NCI-H774 (cell line): Measurements from ENCODE around the gene ARHGAP44.

Source experiments
- DNase-seq: peaks from one replicate; lab custom pipeline; 2025; lab: John Stamatoyannopoulos, UW

ARHGAP44 gene

DNA sequence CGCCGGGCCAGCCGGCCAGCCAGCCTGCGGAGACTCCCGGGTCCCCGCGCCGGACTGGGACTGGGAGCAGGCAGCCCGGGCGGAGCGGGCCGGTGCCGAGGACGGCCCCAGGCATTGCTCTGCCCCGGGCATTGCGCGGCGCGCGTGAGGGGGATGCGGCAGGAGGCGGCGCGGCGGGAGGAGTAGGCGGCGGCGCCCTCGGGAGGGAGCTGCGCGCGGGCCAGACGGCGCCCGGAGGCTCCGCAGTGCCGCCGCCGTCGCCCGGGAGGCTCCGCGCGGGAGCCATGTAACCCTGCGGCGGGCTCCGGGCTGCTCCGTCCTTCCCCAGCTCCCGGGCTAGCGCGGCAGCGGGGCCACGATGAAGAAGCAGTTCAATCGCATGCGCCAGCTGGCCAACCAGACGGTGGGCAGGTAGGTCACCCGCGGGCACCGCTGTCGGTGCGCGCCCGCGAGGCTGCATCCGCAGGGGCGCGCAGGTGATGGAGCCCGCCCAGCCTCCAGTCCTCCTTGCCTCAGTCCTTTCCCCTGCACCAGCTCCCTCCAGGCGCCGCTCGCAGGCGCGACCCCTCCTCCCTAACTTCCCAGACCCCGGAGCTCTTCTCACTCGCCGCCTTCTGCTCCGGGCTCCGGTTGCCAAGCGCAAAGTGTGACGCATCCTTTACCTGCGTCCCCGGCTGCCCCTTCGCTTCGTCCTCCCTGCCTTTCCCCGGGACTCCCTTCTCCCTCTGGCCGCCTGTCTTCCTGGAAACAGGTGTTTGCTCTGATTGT lies at the start of gene ARHGAP44:
Gene ARHGAP44, plus strand, starts transcription at position 18 of the 768 bp plus-strand sequence. Its CDS starts 341 bp downstream, at position 359.
- DNase-seq, result peak; percentile 8

DNA sequence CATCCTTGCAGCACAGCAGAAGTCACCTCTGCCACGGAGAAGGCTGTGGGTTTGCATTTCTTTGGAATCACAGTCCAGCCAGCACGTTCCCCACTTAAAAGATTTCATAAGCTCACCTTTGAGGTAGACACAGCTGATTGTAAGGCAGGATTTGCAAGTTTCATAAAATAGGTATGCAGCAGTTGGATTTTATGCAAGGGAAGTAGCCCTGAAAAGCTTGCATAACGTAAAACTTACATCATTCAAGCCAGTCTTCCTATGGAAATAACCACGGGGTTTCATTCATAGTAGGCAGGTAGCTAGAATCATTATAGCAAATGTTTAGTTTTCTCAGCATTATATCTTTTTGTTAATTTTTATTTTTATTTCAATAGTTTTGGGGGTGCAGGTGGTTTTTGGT lies 49.8 kb upstream of the ARHGAP44 start:
- no peak for DNase-seq

DNA sequence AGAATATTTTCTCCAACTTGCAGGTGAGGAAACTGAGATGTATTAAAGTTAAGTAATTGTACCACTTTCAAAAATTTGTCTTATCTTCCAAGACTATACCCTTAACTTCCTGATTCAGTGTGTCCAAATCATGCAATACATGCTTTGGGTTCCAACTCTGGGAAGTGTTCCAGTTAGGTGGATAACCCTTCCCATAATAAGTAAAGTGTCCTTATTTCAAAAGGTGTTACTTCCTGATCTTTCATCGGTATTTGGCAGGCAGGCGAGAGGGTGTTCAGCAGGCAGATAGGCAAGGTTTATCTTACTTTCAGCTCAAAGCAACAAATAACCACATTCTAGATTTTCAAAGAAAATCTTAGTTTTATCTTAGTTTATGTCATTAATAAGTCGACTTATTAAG lies 46.3 kb upstream of the ARHGAP44 start:
- no peak for DNase-seq

DNA sequence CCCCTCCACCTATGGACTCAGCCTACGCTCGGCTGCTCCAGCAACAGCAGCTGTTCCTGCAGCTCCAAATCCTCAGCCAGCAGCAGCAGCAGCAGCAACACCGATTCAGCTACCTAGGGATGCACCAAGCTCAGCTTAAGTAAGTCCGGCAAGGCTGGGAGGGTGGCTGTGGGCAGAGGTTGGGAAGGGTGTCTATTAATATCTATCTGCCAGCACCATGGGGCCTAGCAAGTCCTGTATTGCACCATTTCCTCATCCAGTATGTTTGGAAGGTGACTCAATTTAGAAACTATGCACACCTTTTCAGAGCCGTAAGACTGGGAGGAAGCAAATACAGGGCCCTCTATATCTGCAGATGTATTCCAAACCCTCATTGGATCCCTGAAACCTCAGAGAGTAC lies 45.0 kb upstream of the ARHGAP44 start:
- DNase-seq, result no peak

GRCh38 chr17:12744786-12745185 lies 44.5 kb upstream of the ARHGAP44 start:
- DNase-seq, result no peak

DNA sequence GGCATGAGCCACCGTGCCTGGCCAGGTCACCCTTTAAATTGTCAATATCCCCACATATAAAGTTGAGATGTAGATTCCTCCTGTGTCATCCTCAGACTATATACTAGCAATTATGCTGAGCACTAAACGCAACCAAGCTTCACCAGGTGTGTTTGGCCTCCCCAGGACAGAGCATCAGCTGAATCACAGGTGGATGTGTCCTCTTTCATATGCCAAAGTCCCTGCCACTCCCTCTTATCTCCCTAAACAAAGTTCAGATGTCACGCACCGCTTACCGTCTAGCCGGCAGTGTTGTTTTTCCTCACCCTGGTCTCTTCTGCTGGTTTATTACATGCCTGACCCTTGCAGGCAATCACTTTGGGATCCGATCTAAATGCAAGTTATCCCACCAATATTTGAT lies 43.8 kb upstream of the ARHGAP44 start:
- DNase-seq, result no peak

DNA sequence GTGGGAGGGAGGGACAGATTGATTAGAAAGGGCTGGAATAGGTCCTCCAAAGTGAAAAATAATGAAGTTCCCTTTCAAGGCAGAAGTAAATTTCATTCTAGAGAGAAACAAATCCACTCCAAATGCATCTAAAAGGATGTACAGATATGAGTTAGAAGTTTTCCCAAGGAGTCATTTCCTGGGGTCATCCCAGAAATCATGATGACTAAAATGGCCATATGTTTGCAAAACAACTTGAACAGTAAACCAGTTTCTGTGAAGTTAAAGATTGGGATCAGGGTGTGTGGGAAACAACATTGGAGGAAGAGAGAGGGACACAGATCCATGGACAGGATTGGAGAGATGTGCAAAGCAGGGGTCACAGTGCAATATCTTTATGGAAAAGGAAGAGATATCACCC lies 32.5 kb upstream of the ARHGAP44 start:
- DNase-seq, result no peak

- DNase-seq, result no peak
Observed at GRCh38 chr17:12759090-12759489, 30.2 kb upstream of the ARHGAP44 start.

- DNase-seq, result no peak
Observed at GRCh38 chr17:12765548-12765947, 23.8 kb upstream of the ARHGAP44 start.

DNA sequence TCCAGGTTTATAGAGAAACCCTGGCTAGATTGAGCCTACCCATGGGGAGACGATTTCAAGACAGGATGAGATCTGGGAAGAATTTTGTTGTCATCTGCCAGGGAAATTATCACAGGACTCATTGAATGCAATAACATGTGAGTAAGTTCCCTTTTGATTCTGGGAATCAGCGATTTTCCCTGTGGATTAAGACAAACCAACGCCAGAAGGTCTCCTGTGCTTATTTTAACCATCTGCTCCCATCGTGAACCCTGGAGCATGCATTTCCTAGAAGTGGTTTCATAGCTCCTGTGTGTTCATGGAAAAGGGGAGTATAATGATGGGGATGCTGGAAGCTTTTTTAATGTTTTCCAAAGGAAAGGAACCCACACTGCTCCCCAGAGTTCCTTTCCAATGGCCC lies 21.0 kb upstream of the ARHGAP44 start:
- DNase-seq, result no peak

GRCh38 chr17:12769981-12770380 lies 19.3 kb upstream of the ARHGAP44 start:
- no peak for DNase-seq

DNA sequence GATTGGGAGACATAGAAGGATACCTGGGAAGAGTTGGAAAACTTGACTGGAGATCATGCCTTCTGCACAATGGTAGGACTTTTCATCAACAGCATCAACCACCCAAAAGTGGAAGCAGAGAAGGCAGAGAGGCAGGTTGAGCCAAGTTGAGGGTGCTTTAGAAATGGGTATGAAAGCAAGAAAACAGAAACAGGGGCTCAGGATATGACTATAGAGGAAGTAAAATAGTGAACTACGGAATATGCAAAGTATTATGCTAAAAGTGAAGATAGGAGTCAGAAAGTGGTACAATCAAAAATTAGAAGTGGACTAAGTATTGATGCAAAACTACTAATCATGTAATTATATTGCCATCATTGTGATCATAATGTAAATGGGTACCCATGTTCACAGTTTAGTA lies 16.1 kb upstream of the ARHGAP44 start:
- no peak for DNase-seq

GRCh38 chr17:12789075-12789480 lies 220 bp upstream of the ARHGAP44 start:
- DNase-seq, result no peak

DNA sequence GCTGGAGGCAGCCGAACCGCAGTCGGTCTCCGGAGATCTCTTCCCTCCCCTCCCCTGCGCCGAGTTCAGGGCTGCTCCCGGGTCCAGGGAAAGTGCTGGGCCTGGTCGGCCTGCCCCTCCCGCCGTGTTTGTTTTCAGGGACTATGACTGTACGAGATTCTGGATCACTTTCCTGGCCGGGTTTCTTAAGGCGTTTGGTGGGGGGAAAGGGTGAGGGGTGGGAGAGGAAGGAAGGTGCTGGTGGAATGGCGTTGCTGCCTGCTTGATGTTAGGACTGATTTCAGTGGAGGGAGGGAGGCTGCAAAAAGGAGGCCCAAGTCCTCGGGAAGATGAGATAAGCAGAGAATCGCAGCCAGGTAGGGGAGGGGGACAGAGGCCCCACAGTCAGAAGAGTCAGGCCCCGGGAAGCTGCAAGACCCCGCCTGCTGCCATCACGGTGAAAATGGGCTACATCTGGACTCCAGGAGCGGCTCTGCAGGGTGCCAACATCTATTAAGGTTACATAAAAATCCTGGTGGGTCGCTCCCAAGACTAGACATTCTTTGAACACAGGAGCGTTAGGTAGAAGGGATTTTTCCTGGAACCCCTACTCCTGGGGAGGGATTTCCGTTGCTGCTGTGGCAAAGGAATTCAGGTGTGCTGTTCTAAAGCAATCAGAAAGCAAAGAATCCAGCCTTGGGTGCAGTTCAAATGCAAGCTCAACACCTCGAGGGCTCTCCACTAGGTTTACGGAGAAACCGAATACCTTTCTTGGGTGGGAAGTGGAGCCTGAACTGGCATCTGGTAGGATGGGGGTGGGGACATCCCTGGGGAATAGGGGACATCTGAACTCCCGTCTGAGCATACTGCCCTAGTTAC lies 1.2 kb downstream of the ARHGAP44 start:
- no peak for DNase-seq

GRCh38 chr17:12794919-12795532 lies 5.7 kb downstream of the ARHGAP44 start:
- DNase-seq, result no peak

DNA sequence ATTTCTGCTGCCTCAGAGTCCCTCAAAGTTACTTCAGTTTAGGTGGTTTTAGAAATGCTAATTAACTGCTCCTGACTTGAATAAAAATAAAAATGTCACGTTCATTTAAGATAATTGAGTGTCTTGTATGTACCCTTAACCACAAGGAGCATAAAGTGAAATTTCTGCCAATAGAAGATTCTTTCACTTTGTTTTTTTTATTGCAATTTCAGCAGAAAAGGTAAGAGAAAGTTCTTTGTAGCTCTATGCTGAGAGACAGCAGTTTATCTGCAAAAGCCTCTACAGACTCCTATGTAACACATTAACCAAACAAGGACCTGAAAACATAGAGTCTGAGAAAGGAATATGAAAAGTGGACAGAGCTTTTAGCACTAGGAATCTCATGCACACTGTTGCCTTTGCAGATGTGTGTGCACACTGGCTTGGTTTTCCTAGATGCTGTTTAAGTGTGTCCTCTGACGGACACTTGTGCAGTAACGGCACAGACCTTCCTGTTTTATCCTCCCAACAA lies 11.6 kb downstream of the ARHGAP44 start:
- no peak for DNase-seq

DNA sequence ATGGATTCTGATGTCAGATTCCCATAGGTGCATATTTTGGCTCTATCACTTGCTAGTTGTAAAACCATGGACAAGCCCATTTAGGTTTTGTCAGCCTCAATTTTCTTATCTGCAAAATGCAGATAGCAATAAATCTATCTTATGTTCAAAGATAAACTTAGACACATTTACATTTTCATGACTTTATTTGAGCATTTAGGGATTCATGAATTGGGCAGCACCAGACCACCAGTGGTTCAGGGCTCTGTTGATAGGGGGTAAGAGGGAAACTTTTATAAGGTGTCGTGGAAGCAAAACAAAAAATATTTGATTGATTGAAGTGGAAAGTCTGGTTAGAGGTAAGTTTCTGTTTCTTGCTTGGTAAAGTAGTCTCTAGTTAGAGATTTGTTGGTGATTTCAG lies 17.3 kb downstream of the ARHGAP44 start:
- no peak for DNase-seq

- no peak for DNase-seq
Observed at GRCh38 chr17:12808723-12809122, 19.4 kb downstream of the ARHGAP44 start.

GRCh38 chr17:12812877-12813276 lies 23.6 kb downstream of the ARHGAP44 start:
- no peak for DNase-seq

DNA sequence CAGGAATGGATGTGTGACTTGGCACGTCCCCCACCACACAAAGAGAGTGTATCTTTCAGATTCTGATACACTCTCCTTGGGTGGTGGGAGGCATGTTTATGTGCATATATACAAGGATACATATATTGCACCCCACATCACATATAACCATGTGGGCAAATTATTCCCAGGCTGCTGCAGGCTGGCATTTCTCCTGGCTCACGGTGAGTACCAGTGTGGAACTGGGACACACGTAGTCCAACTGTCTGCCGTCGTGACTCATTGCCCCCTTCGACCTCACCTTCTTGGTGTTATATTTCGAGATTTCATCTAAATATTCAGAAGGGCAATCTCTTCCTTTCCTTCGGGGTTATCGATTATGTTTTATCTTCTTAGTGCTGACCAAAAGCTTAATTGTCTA lies 24.4 kb downstream of the ARHGAP44 start:
- DNase-seq, result no peak

DNA sequence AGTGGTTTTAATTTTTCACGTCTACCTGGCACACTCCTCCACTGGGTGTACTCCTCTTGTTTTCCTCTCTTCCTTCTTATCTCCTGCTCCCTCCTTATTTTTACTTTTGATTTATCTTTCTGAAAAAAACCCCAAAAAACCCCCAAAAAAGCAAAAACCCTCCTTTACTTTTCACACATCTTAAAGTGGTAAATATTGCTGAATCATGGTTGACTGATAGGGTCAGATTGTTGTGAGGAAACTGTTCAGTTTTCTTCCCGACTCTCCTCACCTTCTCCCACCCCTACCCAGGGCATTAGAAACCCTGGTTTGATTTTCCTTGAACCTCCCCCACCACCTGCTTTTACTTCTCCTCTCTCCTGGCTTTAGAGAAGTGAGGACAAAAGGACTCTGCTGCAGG lies 25.4 kb downstream of the ARHGAP44 start:
- no peak for DNase-seq

DNA sequence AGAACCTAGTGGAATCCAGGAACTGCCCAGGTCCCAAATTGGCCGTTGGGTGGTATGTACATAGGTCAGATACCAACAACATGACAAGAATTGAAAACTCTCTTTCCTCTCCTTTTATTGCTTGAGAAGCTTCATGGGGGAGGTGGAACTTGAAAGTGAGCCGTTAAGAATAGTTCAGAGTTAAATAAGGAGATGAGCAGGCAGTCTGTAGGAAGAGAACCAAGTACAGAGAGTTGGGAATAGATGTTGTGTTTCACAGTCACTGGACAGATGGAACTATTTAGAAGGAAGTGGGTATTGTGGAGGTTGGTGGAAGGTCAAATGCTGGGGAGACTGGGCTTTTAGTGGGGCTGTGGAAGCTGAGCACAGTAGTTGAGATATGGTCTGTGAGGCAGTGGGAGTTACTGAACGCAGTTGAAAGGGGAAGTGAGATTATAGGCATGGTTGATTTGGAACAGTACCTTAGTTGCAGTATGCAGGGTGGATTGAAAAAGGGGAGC lies 26.4 kb downstream of the ARHGAP44 start:
- DNase-seq, result no peak
